H9 (cell line): ENCODE data around the gene LMX1B. TPM values are rescaled to one million over a fixed set of nuclear protein-coding genes. Genes with fewer than 3 reads are reported as not detected.

ENCODE experiments used
- DNase-seq: peaks from one replicate; pipeline ENCODE4 v3.0.0-alpha.2; 2017
- H2AFZ ChIP-seq: one replicate; pipeline ENCODE4 v1.6.1; 2013; ENCODE audit warnings: mild to moderate bottlenecking, low read length, control low read depth, moderate library complexity
- H2AK5ac ChIP-seq: 2 replicates; pipeline ENCODE4 v1.6.1; 2013; ENCODE audit warnings: low read length, control low read depth, mixed read lengths; ENCODE audit not compliant: insufficient read length
- H2BK120ac ChIP-seq: one replicate; pipeline ENCODE4 v1.6.1; 2013; ENCODE audit warnings: low read depth, mild to moderate bottlenecking, low read length, control low read depth, inconsistent platforms; ENCODE audit not compliant: poor library complexity, severe bottlenecking
- H2BK12ac ChIP-seq: 2 replicates; pipeline ENCODE4 v1.6.1; 2013; ENCODE audit warnings: low read length, control low read depth, mixed read lengths, low read depth; ENCODE audit not compliant: insufficient read length
- H2BK15ac ChIP-seq: 2 replicates; pipeline ENCODE4 v1.6.1; 2013; ENCODE audit warnings: low read depth, low read length, control low read depth
- H2BK20ac ChIP-seq: one replicate; pipeline ENCODE4 v1.6.1; 2013; ENCODE audit warnings: low read depth, mild to moderate bottlenecking, low read length, control low read depth, inconsistent platforms; ENCODE audit not compliant: poor library complexity, severe bottlenecking
- H2BK5ac ChIP-seq: 2 replicates; pipeline ENCODE4 v1.6.1; 2013; ENCODE audit warnings: low read length, control low read depth, mixed read lengths; ENCODE audit not compliant: insufficient read length
- H3K14ac ChIP-seq: 2 replicates; pipeline ENCODE4 v1.6.1; 2013; ENCODE audit warnings: low read length, control low read depth; ENCODE audit not compliant: insufficient read depth
- H3K18ac ChIP-seq: 2 replicates; pipeline ENCODE4 v1.6.1; 2013; ENCODE audit warnings: low read depth, mild to moderate bottlenecking, mixed read lengths, low read length, control low read depth; ENCODE audit not compliant: insufficient read length
- H3K23ac ChIP-seq: 2 replicates; pipeline ENCODE4 v1.6.1; 2013; ENCODE audit warnings: low read length, control low read depth, mixed read lengths, low read depth; ENCODE audit not compliant: insufficient read length
- H3K23me2 ChIP-seq: 2 replicates; pipeline ENCODE4 v1.6.1; 2013; ENCODE audit warnings: low read depth, mild to moderate bottlenecking, mixed read lengths, low read length, control low read depth; ENCODE audit not compliant: insufficient read length, poor library complexity, severe bottlenecking
- H3K27ac ChIP-seq: 2 replicates; pipeline ENCODE4 v1.5.1; 2013; ENCODE audit warnings: low read length, control low read depth, mixed read lengths, low read depth; ENCODE audit not compliant: insufficient read length
- H3K27me3 ChIP-seq: 2 replicates; pipeline ENCODE4 v1.6.1; 2013; ENCODE audit warnings: low read length, control low read depth, inconsistent platforms; ENCODE audit not compliant: insufficient read depth
- H3K4ac ChIP-seq: 2 replicates; pipeline ENCODE4 v1.6.1; 2013; ENCODE audit warnings: low read depth, mild to moderate bottlenecking, control low read depth, inconsistent platforms, low read length, moderate library complexity
- H3K4me1 ChIP-seq: 2 replicates; pipeline ENCODE4 v1.6.1; 2013; ENCODE audit warnings: low read length, control low read depth, inconsistent platforms; ENCODE audit not compliant: insufficient read depth
- H3K4me2 ChIP-seq: 2 replicates; pipeline ENCODE4 v1.6.1; 2013; ENCODE audit warnings: low read length, control low read depth, mixed read lengths; ENCODE audit not compliant: insufficient read length, insufficient read depth
- H3K56ac ChIP-seq: 2 replicates; pipeline ENCODE4 v1.6.1; 2013; ENCODE audit warnings: low read depth, mild to moderate bottlenecking, mixed read lengths, low read length, control low read depth; ENCODE audit not compliant: insufficient read length
- H3K79me1 ChIP-seq: 2 replicates; pipeline ENCODE4 v1.6.1; 2013; ENCODE audit warnings: low read depth, mild to moderate bottlenecking, moderate library complexity, low read length, control low read depth, inconsistent platforms; ENCODE audit not compliant: insufficient read depth, poor library complexity, severe bottlenecking
- H3K79me2 ChIP-seq: 2 replicates; pipeline ENCODE4 v1.6.1; 2013; ENCODE audit warnings: low read length, control low read depth, inconsistent platforms; ENCODE audit not compliant: insufficient read depth
- H3K9ac ChIP-seq: 2 replicates; pipeline ENCODE4 v1.6.1; 2013; ENCODE audit warnings: low read length, control low read depth, mixed read lengths; ENCODE audit not compliant: insufficient read length; ENCODE audit errors: extremely low read depth
- H3K9me3 ChIP-seq: one replicate; pipeline ENCODE4 v1.6.1; 2013; ENCODE audit warnings: low read depth, low read length, inconsistent platforms; ENCODE audit not compliant: control insufficient read depth
- H3T11ph ChIP-seq: one replicate; pipeline ENCODE4 v1.6.1; 2013; ENCODE audit warnings: mild to moderate bottlenecking, low read length, control low read depth, inconsistent platforms
- H4K20me1 ChIP-seq: one replicate; pipeline ENCODE4 v1.6.1; 2013; ENCODE audit not compliant: control insufficient read depth, insufficient read length, insufficient read depth
- H4K5ac ChIP-seq: 2 replicates; pipeline ENCODE4 v1.6.1; 2013; ENCODE audit warnings: low read depth, mild to moderate bottlenecking, mixed read lengths, low read length, control low read depth; ENCODE audit not compliant: insufficient read length
- H4K8ac ChIP-seq: replicated peaks from 2 replicates; pipeline ENCODE4 v1.6.1; 2013; ENCODE audit warnings: low read length, control low read depth, mixed read lengths, low read depth; ENCODE audit not compliant: insufficient read length
- H4K91ac ChIP-seq: 2 replicates; pipeline ENCODE4 v1.6.1; 2013; ENCODE audit warnings: low read depth, mild to moderate bottlenecking, moderate library complexity, mixed read lengths, low read length, control low read depth; ENCODE audit not compliant: insufficient read length
- H3K27ac Mint-ChIP-seq, 3 experiments: 2 replicates in 2 of 3; 3 replicates in 1 of 3; pipeline ENCODE4 v1.8.0; 2020 to 2021; ENCODE audit warnings: mixed read lengths in 3 of 3, mild to moderate bottlenecking in 1 of 3, moderate library complexity in 1 of 3
- H3K27me3 Mint-ChIP-seq: 2 replicates; pipeline ENCODE4 v1.8.0; 2021; ENCODE audit warnings: low read depth, mild to moderate bottlenecking, moderate library complexity, mixed read lengths
- H3K36me3 Mint-ChIP-seq, 3 experiments: 2 replicates in 2 of 3; 3 replicates in 1 of 3; pipeline ENCODE4 v1.8.0; 2020 to 2021; ENCODE audit warnings: low read depth in 3 of 3, mixed read lengths in 3 of 3; ENCODE audit not compliant: insufficient read depth in 1 of 3
- H3K4me1 Mint-ChIP-seq, 2 experiments: 2 replicates each; pipeline ENCODE4 v1.8.0; 2020; ENCODE audit warnings: mixed read lengths in 2 of 2
- H3K4me3 Mint-ChIP-seq, 2 experiments: 2 replicates in 1 of 2; 3 replicates in 1 of 2; pipeline ENCODE4 v1.8.0; 2020 to 2021; ENCODE audit warnings: mild to moderate bottlenecking in 2 of 2, mixed read lengths in 2 of 2, moderate library complexity in 1 of 2
- H3K9me3 Mint-ChIP-seq, 2 experiments: 2 replicates in 1 of 2; 3 replicates in 1 of 2; pipeline ENCODE4 v1.8.0; 2020; ENCODE audit warnings: mild to moderate bottlenecking in 2 of 2, mixed read lengths in 2 of 2, moderate library complexity in 1 of 2
- CTCF ChIP-seq: fragments of 200-600 bp; sonication (generic); conservative IDR thresholded peaks from 3 replicates; pipeline ENCODE4 v1.8.0; 2021; ENCODE audit warnings: antibody characterized with exemption, mild to moderate bottlenecking
- WGBS: extraction: QIAGEN DNeasy Blood & Tissue Kit; methylation state at CpG from one replicate; pipeline ENCODE4 v1.1.7; 2013; ENCODE audit warnings: missing lambda C conversion rate, low lambda C conversion rate, mixed read lengths; ENCODE audit not compliant: insufficient read length; ENCODE audit errors: extremely low coverage; 5-methylcytosine and 5-hydroxymethylcytosine counted together
- total RNA-seq: library from RNA; stranded (reverse); gene quantifications from 2 replicates; pipeline ENCODE4 v1.2.1, GENCODE V29; 2021

LMX1B gene
- total RNA-seq, 1 experiment from 2014 or later = 0.85 TPM

- Histone ChIP-seq H4K8ac (no peak overlapping the region), H3K18ac (no peak overlapping the region), H3K79me1 (no peaks in the 10 kb centered on the region), H2AK5ac (no peak overlapping the region), H3K9ac (no peak overlapping the region), H4K20me1 (no peaks in the 10 kb centered on the region), H3K23me2 (no peaks in the 10 kb centered on the region), H3K14ac (no peak overlapping the region), H3K9me3 (no peaks in the 10 kb centered on the region), H3K27ac (no peak overlapping the region), H4K91ac (no peak overlapping the region), H2AFZ (no peak overlapping the region), H3K27me3 (peaks cover 3% of the 10 kb centered on the region; the same call in 1 of the 2 replicates), H3K23ac (no peak overlapping the region), H2BK15ac (no peak overlapping the region), H3T11ph (no peak overlapping the region), H3K56ac (no peak overlapping the region), H4K5ac (no peak overlapping the region), H2BK120ac (no peak overlapping the region), H3K4me1 (no peaks in the 10 kb centered on the region), H3K79me2 (no peaks in the 10 kb centered on the region), H3K4me2 (no peak overlapping the region), H2BK5ac (no peak overlapping the region), H3K4ac (no peak overlapping the region), H2BK20ac (no peak overlapping the region), H2BK12ac (no peak overlapping the region)
- peaks cover 96% of the 10 kb centered on the region for H3K27me3 Mint-ChIP-seq
- H3K27ac Mint-ChIP-seq = no peak overlapping the region; a peak in 1 of 7 replicates
- H3K36me3 Mint-ChIP-seq = no peaks in the 10 kb centered on the region; a peak in 1 of 7 replicates
- peaks cover 11 to 27% of the 10 kb centered on the region in 2 experiments for H3K4me1 Mint-ChIP-seq
- peak; percentile 39 for DNase-seq
- no peak overlapping the region for H3K4me3 Mint-ChIP-seq
- WGBS = no CpG with 5 or more reads among the region's 14 CpGs
- H3K9me3 Mint-ChIP-seq = no peaks in the 10 kb centered on the region; a peak in 1 of 5 replicates
- TF ChIP-seq CTCF = no peak
Measured at GRCh38 chr9:126703002-126703865, 89.5 kb downstream of the LMX1B start.
